Glutamatergic neuron (in vitro differentiated cells): ENCODE results near the gene PRDM16. TPM values are rescaled to one million over a fixed set of nuclear protein-coding genes. Genes with fewer than 3 reads are reported as not detected.

ENCODE experiments used
- DNase-seq: peaks from one replicate; pipeline ENCODE4 v3.0.0; 2022
- H3K27ac Mint-ChIP-seq: one replicate; pipeline ENCODE4 v1.8.0; 2020; ENCODE audit warnings: mild to moderate bottlenecking, mixed read lengths, inconsistent platforms; ENCODE audit not compliant: unreplicated experiment
- H3K27me3 Mint-ChIP-seq: one replicate; pipeline ENCODE4 v1.8.0; 2020; ENCODE audit warnings: mild to moderate bottlenecking, moderate library complexity, mixed read lengths, inconsistent platforms; ENCODE audit not compliant: unreplicated experiment
- H3K36me3 Mint-ChIP-seq: one replicate; pipeline ENCODE4 v1.8.0; 2020; ENCODE audit warnings: mild to moderate bottlenecking, mixed read lengths, inconsistent platforms; ENCODE audit not compliant: unreplicated experiment
- H3K4me1 Mint-ChIP-seq: one replicate; pipeline ENCODE4 v1.8.0; 2020; ENCODE audit warnings: mild to moderate bottlenecking, low read depth, mixed read lengths, inconsistent platforms; ENCODE audit not compliant: unreplicated experiment
- H3K4me3 Mint-ChIP-seq: one replicate; pipeline ENCODE4 v1.8.0; 2020; ENCODE audit warnings: mild to moderate bottlenecking, mixed read lengths, inconsistent platforms; ENCODE audit not compliant: unreplicated experiment
- H3K9me3 Mint-ChIP-seq: one replicate; pipeline ENCODE4 v1.8.0; 2020; ENCODE audit warnings: mild to moderate bottlenecking, moderate library complexity, mixed read lengths, inconsistent platforms; ENCODE audit not compliant: unreplicated experiment
- CTCF ChIP-seq: fragments of 200-600 bp; sonication (generic); IDR thresholded peaks from one replicate; pipeline ENCODE4 v1.5.0; 2021; ENCODE audit not compliant: partially characterized antibody, unreplicated experiment
- total RNA-seq: library from RNA; stranded (reverse); fragmentation: NEBNext Ultra II Directional; extraction: Animal tissue kit (Norgen Biotek cat#: 25700); gene quantifications from one replicate; pipeline ENCODE4 v1.2.1, GENCODE V29; 2021; ENCODE audit not compliant: unreplicated experiment

PRDM16 gene
- total RNA-seq, 1 donor from 2014 or later, result 0.07 TPM

- Mint-ChIP-seq H3K36me3 (no peaks in the 10 kb centered on the region), H3K27me3 (peaks cover 2% of the 10 kb centered on the region), H3K9me3 (peaks cover 1% of the 10 kb centered on the region), H3K27ac (no peak overlapping the region), H3K4me3 (no peak overlapping the region), H3K4me1 (peaks cover 22% of the 10 kb centered on the region)
- no peak for DNase-seq
- TF ChIP-seq CTCF, result no peak
Measured at GRCh38 chr1:3456449-3456963, 387.5 kb downstream of the PRDM16 start.

- Mint-ChIP-seq H3K27ac (no peak overlapping the region), H3K36me3 (no peaks in the 10 kb centered on the region), H3K4me1 (peaks cover 22% of the 10 kb centered on the region), H3K9me3 (peaks cover 1% of the 10 kb centered on the region), H3K27me3 (peaks cover 2% of the 10 kb centered on the region), H3K4me3 (no peak overlapping the region)
- no peak for TF ChIP-seq CTCF
- DNase-seq, result no peak
Measured at GRCh38 chr1:3456964-3457909, 388.2 kb downstream of the PRDM16 start.

- H3K4me3 Mint-ChIP-seq, result peak overlapping the region; percentile 6
- peaks cover 2% of the 10 kb centered on the region for H3K27me3 Mint-ChIP-seq
- TF ChIP-seq CTCF, result no peak
- peaks cover 22% of the 10 kb centered on the region for H3K4me1 Mint-ChIP-seq
- DNase-seq, result no peak
- H3K9me3 Mint-ChIP-seq, result peaks cover 1% of the 10 kb centered on the region
- peak overlapping the region; percentile 30 for H3K27ac Mint-ChIP-seq
- H3K36me3 Mint-ChIP-seq, result no peaks in the 10 kb centered on the region
Measured at GRCh38 chr1:3457910-3458883, 389.2 kb downstream of the PRDM16 start.

- Mint-ChIP-seq H3K4me1 (peaks cover 22% of the 10 kb centered on the region), H3K36me3 (no peaks in the 10 kb centered on the region), H3K27ac (peak overlapping the region; percentile 59), H3K27me3 (peaks cover 2% of the 10 kb centered on the region), H3K4me3 (peak overlapping the region; percentile 67), H3K9me3 (peaks cover 1% of the 10 kb centered on the region)
- peak; percentile 18 for DNase-seq
- TF ChIP-seq CTCF, result no peak
Measured at GRCh38 chr1:3459051-3459908, 390.3 kb downstream of the PRDM16 start.
